ENCODE results near the gene ZNF219. TPM values are rescaled to one million over a fixed set of nuclear protein-coding genes. Genes with fewer than 3 reads are reported as not detected.

Gene ZNF219
- total and polyA plus RNA-seq, 8 donors: 13.5 to 23.6 (median 17.0) TPM

DNA sequence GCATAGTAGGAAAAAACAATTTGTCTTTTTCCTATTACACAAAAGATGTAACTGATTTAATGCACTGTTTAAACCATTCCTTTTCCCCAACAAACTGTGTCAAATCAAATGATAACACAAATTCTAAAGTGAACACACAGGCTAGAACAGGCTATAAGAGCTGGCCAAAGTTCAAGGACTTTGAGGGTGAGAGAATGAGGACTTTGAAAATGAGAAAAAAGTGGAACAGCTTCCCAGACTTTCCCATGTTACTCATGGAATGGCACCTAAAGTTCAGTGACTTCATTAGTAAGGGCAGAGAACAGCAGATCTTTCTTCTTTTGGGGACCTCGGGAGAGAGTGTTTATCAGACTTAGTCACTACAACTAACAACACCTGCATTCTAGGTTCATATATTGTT lies 25.0 kb upstream of the ZNF219 start:
- no peak for FAIRE-seq
- Histone ChIP-seq H3K4me3 (no peak overlapping the region), H3K36me3 (no peaks in the 10 kb centered on the region), H3K27ac (no peak overlapping the region), H3K27me3 (no peaks in the 10 kb centered on the region), H3K4me1 (no peaks in the 10 kb centered on the region), H3K9me3 (no peaks in the 10 kb centered on the region)
- WGBS, 2 donors: 55 to 63% methylated on average over 1 of the region's 1 CpG
- TF ChIP-seq, protein P1, sequence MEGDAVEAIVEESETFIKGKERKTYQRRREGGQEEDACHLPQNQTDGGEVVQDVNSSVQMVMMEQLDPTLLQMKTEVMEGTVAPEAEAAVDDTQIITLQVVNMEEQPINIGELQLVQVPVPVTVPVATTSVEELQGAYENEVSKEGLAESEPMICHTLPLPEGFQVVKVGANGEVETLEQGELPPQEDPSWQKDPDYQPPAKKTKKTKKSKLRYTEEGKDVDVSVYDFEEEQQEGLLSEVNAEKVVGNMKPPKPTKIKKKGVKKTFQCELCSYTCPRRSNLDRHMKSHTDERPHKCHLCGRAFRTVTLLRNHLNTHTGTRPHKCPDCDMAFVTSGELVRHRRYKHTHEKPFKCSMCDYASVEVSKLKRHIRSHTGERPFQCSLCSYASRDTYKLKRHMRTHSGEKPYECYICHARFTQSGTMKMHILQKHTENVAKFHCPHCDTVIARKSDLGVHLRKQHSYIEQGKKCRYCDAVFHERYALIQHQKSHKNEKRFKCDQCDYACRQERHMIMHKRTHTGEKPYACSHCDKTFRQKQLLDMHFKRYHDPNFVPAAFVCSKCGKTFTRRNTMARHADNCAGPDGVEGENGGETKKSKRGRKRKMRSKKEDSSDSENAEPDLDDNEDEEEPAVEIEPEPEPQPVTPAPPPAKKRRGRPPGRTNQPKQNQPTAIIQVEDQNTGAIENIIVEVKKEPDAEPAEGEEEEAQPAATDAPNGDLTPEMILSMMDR (IDR thresholded peaks at IDR 0.05): no peak
- intact Hi-C loops (cut with DNase I): no loop called here
- DNase-seq: no peak
- ATAC-seq: no peak

DNA sequence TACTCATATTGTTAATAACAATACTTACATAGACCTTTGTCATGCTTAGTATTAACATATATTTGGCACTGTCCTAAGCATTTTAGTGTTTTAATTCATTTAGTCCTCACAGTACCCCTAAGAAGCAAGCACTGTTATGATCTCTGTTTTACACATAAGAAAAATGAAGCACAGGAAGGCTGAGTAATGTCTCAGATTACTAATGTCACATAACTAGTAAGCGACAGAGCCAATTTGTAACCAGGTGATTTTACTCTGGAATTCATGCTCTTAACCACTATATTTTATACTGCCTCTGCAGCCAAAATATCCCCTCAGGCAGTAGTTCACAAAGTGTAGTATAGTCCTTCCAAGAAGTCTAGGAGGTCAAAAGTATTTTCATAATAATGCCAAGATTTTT lies 22.7 kb upstream of the ZNF219 start:
- Histone ChIP-seq H3K9me3 (no peaks in the 10 kb centered on the region), H3K4me3 (no peak overlapping the region), H3K27me3 (no peaks in the 10 kb centered on the region), H3K27ac (no peak overlapping the region), H3K4me1 (no peaks in the 10 kb centered on the region), H3K36me3 (no peaks in the 10 kb centered on the region)
- FAIRE-seq: no peak
- intact Hi-C loops (cut with DNase I): no loop called here
- no peak for ATAC-seq
- TF ChIP-seq, protein P1 (IDR thresholded peaks at IDR 0.05): no peak
- no peak for DNase-seq
- 69 to 79% methylated on average over 1 of the region's 1 CpG for WGBS, 2 donors

DNA sequence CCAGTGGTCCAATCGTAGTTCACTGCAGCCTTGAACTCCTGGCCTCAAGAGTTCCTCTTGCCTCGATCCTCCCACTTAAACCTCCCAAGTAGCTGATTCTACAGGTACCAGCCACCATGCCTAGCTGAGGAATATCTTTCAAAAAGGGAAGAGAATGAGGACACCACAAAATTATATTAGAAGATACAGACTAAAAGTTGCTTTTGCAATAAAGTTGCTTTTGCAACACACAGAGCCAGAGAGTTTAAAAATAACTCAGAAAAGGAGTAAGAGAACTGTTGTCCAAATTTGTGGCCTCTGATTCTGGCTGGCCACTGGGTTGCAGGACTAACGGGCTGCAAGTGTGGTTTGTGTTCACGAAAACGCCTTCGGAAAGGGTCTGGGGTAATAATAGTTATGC lies 22.2 kb upstream of the ZNF219 start:
- H3K4me3 ChIP-seq: no peak overlapping the region
- no peaks in the 10 kb centered on the region for H3K9me3 ChIP-seq
- H3K36me3 ChIP-seq: no peaks in the 10 kb centered on the region
- ATAC-seq: no peak
- H3K27me3 ChIP-seq: no peaks in the 10 kb centered on the region
- FAIRE-seq: no peak
- H3K27ac ChIP-seq: no peak overlapping the region
- DNase-seq: no peak
- intact Hi-C loops (cut with DNase I): no loop called here
- WGBS, 2 donors: 73% methylated on average over 6 of the region's 6 CpGs
- TF ChIP-seq, protein P1 (IDR thresholded peaks at IDR 0.05): no peak
- H3K4me1 ChIP-seq: no peaks in the 10 kb centered on the region

DNA sequence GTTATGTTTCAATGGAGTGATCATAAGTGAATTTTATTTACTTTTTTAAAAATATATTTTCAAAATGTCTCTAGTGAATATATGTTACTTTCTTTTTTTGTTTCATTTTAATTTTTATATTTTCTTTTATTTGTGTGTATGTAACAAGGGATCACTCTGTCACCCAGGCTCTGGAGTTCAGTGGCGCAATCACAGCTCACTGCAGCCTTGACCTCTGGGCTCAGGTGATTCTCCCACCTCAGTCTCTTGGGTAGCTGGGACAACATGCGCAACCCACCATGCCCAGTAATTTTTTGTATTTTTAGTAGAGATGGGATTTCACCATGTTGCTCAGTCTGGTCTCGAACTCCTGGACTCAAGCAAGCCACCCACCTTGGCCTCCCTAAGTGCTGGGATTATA lies 20.5 kb upstream of the ZNF219 start:
- H3K4me1 ChIP-seq: no peaks in the 10 kb centered on the region
- ATAC-seq: no peak
- H3K27me3 ChIP-seq: no peaks in the 10 kb centered on the region
- WGBS, 2 donors: 89 to 93% methylated on average over 3 of the region's 3 CpGs
- intact Hi-C loops (cut with DNase I): no loop called here
- no peak for FAIRE-seq
- no peak for DNase-seq
- H3K4me3 ChIP-seq: no peak overlapping the region
- no peak overlapping the region for H3K27ac ChIP-seq
- no peaks in the 10 kb centered on the region for H3K9me3 ChIP-seq
- TF ChIP-seq, protein P1 (IDR thresholded peaks at IDR 0.05): no peak
- no peaks in the 10 kb centered on the region for H3K36me3 ChIP-seq

DNA sequence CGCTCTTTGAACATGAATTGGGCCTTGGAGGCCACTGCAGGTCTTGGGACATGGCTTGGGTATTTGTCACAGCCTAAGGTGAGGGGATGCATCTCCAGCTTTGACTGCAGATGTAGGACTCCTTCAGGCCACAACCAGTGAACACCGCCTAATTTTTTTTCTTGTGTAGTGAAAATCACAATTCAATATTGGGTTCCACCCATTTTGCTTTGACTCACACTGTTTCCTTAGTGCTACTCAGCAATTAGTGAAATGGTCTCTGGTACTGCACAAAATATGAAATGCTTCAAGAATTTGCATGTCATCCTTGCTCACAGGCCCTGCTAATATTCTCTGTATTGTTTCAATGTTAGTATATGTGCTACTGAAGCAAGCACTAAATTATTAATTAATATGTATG lies 14.9 kb upstream of the ZNF219 start:
- Histone ChIP-seq H3K4me1 (no peaks in the 10 kb centered on the region), H3K27me3 (no peaks in the 10 kb centered on the region), H3K27ac (no peak overlapping the region), H3K4me3 (no peak overlapping the region), H3K9me3 (no peaks in the 10 kb centered on the region), H3K36me3 (no peaks in the 10 kb centered on the region)
- FAIRE-seq (no peak), DNase-seq (no peak), ATAC-seq (no peak)
- intact Hi-C loops (cut with DNase I): no loop called here
- TF ChIP-seq, protein P1 (IDR thresholded peaks at IDR 0.05): no peak
- WGBS, 2 donors: 92 to 94% methylated on average over 2 of the region's 2 CpGs
